NCI-H82 treated with DMSO at 0.1 percent for 48 hours (cell line): ENCODE data around the gene IL9.

Experiments
- DNase-seq: peaks from one replicate; lab custom pipeline; 2025; ENCODE audit not compliant: unreplicated experiment; lab: John Stamatoyannopoulos, UW

The IL9 gene

GRCh38 chr5:135895474-135896006, at the start of gene IL9:
Gene IL9, minus strand, starts transcription at chr5:135895841. Its CDS starts 25 bp downstream, at chr5:135895816.
- no peak for DNase-seq

DNA sequence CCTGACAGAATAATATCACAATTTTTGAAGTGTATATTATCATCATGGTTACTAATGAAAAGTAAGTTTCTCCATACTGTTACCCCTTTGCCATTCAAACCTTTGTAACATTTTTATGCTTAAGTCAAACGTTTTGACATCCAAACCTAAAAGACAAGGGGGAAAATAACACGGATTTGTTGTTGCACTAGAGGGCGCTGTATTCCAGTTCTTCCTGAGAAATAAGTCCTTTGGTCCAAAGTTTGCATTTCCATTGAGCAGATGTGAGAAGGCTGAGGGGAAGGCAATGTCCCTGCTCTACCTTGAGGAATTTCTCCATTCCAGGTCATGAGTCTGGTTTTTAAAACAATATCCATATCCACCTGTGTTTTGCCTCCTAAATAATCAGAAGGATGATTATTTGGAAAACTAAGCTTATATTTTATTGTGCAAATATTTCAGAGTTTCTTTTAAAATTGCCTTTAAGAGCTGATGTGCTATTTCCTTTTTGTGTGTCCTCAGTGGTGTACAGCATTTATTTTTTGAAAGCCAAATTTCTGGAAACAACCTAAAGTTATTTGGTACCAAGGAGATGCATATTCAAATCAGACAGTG, 49.4 kb upstream of the IL9 start:
- peak; percentile 20 for DNase-seq

DNA sequence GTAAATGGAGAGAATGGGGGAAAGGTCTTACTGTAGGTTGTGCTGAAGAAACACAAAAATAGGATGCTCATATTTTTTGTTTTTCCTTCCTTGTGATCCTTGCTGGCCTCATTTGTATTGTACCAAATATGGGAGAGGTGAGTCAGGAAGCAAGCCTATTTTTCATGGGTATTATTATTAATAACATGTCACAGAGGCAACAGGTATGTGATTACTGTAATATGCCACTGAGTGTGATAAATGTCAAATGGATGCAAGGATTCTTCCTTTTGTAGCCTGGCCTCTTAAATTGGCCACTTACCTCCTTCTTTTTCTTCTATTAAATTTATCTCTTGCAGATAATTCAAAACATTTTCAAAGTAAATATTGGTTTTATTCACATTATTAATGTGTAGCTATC, 48.9 kb upstream of the IL9 start:
- DNase-seq, result no peak

GRCh38 chr5:135942202-135942771, 46.6 kb upstream of the IL9 start:
- DNase-seq, result no peak

DNA sequence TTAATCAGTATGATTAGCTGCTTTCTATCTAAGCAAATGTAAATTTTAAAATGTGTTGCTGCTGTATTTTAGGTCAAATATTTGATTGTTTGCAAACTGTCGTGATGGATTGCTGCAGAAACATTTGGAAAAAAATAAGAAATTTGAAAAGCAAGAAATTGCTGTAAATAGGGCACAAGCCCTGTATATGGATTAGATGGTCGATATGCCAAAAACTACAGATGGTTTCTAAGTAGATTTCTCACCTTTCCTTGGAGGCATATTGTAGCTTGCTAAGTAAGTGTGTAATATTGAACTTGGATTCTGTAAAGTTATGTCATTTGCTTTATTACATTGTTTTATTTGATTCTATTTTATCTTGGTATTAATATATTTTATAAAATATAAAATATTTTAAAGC, 46.1 kb upstream of the IL9 start:
- DNase-seq, result no peak

DNA sequence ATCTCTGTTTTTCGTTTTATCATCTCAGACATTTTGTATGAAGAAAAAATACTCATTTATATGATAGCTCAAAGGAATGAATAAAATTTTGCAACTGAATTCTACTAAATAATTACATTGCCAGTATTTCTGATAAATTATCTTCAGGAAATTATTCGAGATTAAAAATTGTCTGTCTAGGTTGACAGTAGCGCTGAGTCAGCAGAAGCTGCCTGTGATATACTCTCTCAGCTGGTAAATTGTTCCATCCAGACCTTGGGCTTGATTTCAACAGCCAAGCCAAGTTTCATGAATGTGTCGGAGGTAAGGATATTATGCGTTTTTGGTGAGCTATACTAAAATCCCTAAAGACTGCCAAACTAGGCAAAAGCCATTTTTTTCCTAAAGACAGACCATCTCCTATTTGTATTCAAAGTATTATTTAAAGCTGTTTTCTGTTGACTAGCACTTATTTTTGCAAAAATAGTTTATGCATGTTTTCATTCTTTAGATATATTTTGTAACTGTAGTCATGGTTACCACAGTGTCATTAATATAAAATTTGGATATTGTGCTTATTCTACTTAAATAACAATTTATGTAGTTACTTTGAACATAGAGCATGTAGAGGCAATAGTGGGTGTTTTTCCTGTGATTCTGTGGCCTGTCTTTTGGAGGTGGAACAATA, 41.7 kb upstream of the IL9 start:
- DNase-seq, result no peak

- DNase-seq, result no peak
Observed at GRCh38 chr5:135934939-135935338, 39.3 kb upstream of the IL9 start.

DNA sequence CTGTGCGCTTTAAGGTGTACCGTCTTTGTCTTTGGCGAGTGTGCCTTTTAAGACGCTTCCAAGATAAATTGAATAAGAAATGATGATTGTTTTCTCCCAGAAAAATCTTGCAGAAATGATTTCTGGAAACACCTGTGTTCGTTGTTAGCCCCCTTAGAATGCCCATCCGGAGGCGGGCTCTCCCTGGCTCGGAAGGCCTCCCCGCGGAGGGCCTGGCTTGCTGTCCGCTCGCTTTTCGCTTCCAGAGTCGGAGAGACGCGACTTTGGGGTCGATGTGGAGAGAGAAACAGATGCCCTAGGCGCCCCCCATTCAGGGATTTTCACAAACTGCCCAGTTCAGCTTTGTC, 35.3 kb upstream of the IL9 start:
- DNase-seq, result no peak

GRCh38 chr5:135930029-135930948, 34.6 kb upstream of the IL9 start:
- no peak for DNase-seq

DNA sequence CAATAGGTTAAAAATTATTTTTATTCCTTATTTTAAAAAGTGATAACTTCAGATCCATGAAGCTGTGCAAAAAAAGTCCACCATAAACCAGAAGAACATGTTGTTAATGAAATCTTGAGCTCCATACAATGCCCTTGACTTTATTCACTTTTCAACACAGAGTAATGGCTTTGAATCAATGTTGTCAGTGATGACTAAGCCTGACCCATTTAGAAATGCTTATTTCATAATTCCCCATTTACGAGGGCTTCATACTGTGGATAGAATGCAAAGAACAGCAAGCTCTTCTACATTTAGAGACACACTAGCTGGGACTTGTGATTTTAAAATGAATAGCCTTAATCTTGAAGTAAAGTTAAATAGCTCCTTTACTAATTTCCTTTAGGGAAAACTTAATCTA, 25.7 kb upstream of the IL9 start:
- DNase-seq, result no peak

DNA sequence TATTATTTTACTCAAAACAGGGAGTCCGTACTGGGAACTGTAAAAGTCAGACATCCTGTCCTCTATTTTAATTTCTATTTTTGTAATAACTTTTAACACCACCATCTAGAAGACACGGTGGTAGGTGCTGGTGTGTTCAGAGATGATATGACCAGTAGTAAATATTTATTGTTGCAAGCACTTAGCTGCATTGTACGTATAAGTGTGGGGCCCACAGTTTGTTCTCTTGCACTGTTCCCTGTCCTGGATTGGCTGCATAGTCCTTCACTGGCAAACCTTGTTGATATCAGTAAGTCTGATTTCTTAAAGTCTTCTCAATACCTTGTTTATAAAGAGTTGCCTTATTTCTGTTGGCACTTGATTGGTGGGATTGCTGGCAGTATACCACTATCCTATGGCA, 24.6 kb upstream of the IL9 start:
- no peak for DNase-seq

GRCh38 chr5:135916638-135917263, 21.1 kb upstream of the IL9 start:
- no peak for DNase-seq

DNA sequence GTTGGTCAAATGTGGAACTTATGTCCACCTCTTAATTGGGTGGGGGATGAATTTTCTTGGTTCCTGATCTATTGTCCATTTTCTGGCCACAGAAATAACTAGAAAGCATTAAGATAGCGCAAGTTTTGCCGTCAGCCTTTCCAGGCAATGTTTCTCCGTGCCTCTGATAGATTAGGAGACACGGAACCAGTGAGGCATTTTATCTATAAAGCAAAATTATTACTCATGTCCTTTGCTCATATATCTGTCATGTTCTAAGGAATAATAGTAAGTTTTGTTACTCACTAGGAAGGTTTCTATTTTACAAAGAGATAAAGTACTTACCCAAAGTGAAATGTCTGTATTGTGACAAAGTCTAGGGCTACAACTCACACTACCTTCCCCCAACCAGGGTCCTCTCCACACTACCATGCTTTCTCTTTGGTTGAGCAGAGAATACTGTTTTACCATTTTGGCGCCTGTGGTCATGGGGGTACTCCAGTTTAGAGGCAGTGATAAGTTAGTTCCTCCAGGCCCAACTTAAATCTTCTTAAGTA, 19.9 kb upstream of the IL9 start:
- DNase-seq, result no peak

DNA sequence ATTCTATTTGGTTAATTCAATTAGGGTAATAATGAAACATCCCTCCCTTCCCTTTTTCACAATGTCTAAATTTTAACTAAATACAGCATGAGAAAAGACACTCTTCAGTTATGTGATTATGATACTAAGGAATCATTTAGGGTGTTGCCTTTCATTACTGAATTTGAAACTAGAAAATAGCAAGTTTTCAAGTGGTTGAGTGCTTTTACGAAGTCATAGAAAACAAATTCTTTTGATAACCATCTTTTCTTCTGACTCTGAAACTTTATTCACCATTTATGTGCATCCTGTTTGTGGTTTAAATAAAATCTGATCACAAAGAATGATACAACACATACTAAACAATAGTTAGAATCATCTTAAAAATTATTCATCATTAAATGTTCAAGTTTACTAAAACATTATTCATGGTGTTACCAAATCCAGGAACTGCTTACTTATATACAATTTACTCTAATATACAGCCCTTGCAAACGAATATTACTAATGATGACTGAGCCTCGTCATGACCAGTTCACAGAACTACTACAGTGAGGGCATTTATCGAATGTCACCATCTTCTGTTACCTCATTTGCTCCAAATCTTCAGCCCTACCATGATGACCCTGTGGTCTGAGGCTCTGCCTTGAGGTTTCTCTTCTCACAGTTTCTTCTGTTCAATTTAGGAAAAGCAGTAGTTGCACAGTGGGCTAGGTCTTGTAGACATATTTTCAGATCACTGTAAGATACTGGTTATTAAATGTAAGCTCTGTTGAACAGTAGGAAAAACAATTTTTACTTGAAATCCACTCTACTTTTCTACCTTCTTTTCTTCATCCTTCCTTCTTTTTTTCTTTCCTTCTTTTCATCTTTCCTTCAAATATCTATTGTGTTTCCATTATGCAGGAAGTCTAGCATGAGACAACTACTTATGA, 18.3 kb upstream of the IL9 start:
- no peak for DNase-seq

DNA sequence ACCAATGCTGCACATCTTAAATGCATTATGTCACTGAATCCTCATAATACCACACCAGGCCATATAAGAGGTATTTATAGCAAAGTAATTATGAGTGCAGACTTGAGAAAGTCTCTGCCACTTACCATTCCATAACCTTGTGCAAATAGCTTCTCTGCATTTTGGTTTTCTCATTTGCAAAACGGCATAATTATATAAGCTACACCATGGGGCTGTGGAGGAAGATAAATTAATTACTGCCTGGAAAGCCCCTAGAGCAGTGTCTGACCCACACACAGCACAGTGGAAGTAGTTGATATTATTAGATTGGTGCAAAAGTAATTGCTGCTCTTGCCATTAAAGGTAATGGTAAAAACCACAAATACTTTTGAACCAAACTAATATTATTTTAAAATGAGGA, 9.5 kb upstream of the IL9 start:
- DNase-seq, result no peak

GRCh38 chr5:135901633-135902032, 6.0 kb upstream of the IL9 start:
- no peak for DNase-seq

DNA sequence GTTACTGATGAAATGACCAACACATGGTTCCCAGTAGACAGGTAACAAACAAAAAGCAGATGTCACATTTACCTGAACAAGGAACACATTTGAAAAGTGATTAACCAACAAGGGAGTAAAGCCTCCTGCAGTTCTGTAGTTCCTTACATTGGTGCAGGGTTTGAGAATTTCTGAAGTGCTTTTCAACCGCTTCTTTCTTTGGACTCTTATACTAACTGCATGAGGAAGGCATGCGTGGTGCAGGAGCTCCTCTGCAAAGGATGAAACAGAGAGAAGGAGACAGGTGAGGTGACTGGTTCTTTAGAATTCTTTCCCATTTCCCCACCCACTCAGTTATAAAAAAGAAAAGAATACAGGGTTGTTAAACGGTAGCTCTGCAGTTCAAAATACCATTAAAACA, 4.6 kb upstream of the IL9 start:
- no peak for DNase-seq

DNA sequence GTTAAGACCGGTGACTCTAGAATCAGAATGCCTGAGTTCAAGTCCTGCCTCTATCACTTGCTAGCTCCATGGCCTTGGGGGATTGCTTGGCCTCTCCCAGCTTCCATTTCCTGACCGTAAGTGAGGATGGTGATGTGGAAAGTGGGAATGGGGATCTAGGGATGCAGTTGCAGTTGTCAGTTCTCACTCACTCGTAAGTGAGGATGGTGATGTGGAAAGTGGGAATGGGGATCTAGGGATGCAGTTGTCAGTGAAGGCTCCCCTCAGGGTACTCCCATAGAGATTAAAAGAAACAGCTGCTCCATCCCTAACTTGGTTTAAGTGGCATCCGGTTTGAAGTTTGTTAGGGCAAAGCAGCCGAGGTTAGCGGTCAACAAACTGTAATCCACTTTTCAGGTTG, 3.0 kb upstream of the IL9 start:
- no peak for DNase-seq

DNA sequence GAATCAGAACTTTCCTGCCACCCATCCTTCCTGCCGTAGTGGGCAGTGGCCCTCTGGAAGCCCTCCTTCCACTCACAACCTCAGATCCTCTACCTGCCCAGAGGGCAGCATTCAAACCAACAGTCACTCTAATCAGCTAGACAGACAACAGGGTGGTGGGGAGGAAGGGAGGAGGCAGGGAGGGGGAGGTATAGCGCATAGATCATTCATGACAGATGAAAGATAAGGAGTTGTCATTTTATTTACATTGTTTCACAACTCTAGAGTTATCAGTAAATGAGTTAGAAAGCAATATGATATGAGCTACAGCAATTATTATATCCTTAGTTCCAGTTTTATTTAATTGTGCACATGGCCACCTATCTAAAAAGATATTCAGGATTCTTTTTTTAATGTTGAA, 852 bp downstream of the IL9 start:
- DNase-seq, result no peak

DNA sequence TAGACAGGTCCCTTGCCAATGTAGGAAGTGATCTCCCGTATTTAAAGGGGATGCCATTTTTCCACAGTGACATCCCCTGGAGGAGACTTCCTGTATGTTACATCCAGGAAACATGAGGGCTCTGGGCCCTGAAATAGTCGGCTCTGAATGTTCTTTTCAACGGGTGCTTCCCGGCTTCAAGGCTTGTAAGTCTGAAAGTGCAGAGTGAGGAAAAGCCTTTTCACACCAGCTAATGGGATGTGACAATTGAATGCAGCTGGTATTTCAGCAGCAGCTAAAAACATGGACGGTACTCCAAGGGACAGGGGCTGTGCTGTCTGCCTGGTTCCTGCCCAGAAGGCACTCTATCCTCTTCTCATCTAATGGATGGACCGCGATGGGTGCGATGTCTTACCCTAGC, 1.4 kb downstream of the IL9 start:
- no peak for DNase-seq
